ENCODE results near the gene DOK1. TPM values are rescaled to one million over a fixed set of nuclear protein-coding genes. Genes with fewer than 3 reads are reported as not detected.

DOK1 gene
- total RNA-seq, 4 donors from 2014 or later, result 11.9 to 26.5 (median 19.3) TPM

DNA sequence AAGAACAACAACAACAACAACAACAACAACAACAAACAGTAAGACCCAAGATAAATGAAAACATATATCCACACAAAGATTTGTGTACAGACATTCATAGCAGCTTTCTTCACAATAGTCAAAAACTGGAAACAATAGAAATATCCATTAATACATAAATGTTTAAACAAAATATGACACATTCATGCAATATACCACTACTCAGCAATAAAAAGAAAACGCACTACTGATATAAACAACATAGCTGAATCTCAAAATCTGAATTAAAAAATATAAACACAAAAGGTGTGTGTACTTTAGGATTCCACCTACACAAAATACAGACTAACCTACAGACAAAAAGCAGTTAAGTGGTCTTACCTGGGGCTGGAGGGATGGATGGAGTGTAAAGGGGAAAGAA is 42.1 kb downstream of the DOK1 start:
- H3K27me3 ChIP-seq, result peaks cover 0 to 60% (median 2%) of the 10 kb centered on the region in 4 donors
- TF ChIP-seq, protein P1, sequence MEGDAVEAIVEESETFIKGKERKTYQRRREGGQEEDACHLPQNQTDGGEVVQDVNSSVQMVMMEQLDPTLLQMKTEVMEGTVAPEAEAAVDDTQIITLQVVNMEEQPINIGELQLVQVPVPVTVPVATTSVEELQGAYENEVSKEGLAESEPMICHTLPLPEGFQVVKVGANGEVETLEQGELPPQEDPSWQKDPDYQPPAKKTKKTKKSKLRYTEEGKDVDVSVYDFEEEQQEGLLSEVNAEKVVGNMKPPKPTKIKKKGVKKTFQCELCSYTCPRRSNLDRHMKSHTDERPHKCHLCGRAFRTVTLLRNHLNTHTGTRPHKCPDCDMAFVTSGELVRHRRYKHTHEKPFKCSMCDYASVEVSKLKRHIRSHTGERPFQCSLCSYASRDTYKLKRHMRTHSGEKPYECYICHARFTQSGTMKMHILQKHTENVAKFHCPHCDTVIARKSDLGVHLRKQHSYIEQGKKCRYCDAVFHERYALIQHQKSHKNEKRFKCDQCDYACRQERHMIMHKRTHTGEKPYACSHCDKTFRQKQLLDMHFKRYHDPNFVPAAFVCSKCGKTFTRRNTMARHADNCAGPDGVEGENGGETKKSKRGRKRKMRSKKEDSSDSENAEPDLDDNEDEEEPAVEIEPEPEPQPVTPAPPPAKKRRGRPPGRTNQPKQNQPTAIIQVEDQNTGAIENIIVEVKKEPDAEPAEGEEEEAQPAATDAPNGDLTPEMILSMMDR (IDR thresholded peaks at IDR 0.05), result no peak
- TF ChIP-seq EP300 (IDR thresholded peaks at IDR 0.05), result no peak
- no peak for TF ChIP-seq POLR2AphosphoS5 (IDR thresholded peaks at IDR 0.05)
- H3K9me3 ChIP-seq, result no peaks in the 10 kb centered on the region
- no peaks in the 10 kb centered on the region for H3K36me3 ChIP-seq
- H3K4me1 ChIP-seq, result no peaks in the 10 kb centered on the region
- intact Hi-C loops (cut with DNase I), result no loop called here
- no peak for DNase-seq (ENCODE audit: extremely low spot score)
- WGBS, result 56% methylated on average over 1 of the region's 1 CpG
- no peak overlapping the region for H3K4me3 ChIP-seq
- H3K27ac ChIP-seq (replicated peaks in 1 of 4), result no peak overlapping the region

DNA sequence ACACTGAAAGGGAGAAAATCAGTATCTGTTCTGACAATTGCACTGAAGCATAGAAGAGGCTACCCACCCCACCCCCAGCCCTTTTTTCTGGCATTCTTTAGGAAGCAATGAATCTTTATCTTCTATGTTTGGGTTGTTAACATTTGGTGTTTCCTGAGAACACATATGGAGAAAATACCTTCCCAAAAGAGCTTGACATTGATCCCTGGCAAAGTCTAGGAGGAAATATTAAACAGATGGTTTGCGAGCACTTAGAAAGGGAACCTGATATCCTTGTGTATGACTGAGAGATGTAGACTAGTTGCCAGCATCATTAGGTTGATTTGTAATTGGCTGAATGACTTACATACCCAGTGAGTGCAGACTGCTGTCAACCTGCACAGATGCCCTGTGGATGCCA is 42.9 kb downstream of the DOK1 start:
- WGBS, result 16% methylated on average over 1 of the region's 1 CpG
- peaks cover 0 to 54% (median 2%) of the 10 kb centered on the region in 4 donors for H3K27me3 ChIP-seq

DNA sequence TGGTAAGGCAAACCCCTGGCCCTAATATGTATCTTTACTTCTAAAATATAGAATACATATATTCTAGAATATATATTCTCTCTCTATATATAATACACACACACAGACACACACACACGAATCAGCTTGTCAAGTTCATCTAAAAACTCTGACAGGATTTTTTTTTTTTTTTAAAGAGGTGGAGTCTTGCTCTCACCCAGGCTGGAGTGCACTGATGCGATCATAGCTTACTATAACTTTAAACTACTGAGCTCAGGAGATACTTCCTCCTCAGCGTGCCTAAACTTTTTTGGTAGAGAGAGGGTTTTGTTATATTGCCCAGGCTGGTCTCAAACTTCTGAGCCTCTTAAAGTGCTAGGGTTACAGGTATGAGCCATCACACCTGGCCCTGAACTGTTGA is 45.2 kb downstream of the DOK1 start:
- Histone ChIP-seq H3K27me3 (peaks cover 0 to 50% (median 0%) of the 10 kb centered on the region in 4 donors), H3K27ac (replicated peaks in 1 of 4) (no peak overlapping the region), H3K4me3 (no peak overlapping the region), H3K9me3 (no peaks in the 10 kb centered on the region), H3K4me1 (no peaks in the 10 kb centered on the region), H3K36me3 (no peaks in the 10 kb centered on the region)
- TF ChIP-seq POLR2A (IDR thresholded peaks at IDR 0.05; ENCODE audit: low read depth), result no peak
- intact Hi-C loops (cut with DNase I), result no loop called here
- 70% methylated on average over 3 of the region's 3 CpGs for WGBS
- no peak for DNase-seq (ENCODE audit: extremely low spot score)

More for the DNA sequence above, 42.9 kb downstream of the DOK1 start:
- no peak overlapping the region for H3K27ac ChIP-seq (replicated peaks in 1 of 4)
- TF ChIP-seq, protein P1 (IDR thresholded peaks at IDR 0.05), result no peak
- TF ChIP-seq EP300 (IDR thresholded peaks at IDR 0.05), result no peak
- TF ChIP-seq POLR2AphosphoS5 (IDR thresholded peaks at IDR 0.05), result no peak
- no peak for TF ChIP-seq POLR2A (IDR thresholded peaks at IDR 0.05; ENCODE audit: low read depth)
- intact Hi-C loops (cut with DNase I), result no loop called here
- H3K4me1 ChIP-seq, result no peaks in the 10 kb centered on the region
- H3K4me3 ChIP-seq, result no peak overlapping the region
- no peaks in the 10 kb centered on the region for H3K36me3 ChIP-seq
- DNase-seq (ENCODE audit: extremely low spot score), result no peak
- no peaks in the 10 kb centered on the region for H3K9me3 ChIP-seq

DNA sequence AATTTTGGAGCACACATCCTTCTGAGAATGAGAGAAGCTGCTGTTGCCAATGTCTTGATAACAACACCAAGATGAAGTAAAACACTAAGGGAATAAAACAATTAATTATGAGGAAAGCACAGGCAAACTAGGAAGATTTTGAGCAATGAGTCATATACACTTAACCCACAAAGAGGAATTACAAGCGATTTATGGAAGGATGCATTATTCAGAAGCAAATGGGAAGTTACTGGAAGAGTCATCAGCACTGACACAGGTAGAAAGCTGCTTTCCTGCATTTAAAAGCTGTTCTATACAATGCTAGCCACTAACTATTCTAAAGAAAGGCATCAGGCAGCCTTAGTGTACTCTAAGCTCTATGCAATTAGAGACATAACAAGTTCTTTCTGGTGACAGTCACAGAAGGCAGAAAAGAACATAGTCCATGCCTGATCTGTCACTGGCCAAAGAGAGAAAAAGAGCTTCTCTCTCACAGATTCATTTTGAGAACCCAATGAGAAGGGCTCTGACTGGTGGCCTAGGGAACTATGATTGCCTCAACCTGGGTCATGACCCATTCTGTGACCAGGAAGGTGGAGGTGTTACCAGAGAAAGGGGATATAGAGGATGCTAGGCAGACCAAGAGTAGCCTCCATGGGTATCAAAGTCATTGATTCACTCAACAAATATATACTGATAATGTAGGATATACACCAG is 48.2 kb downstream of the DOK1 start:
- no peaks in the 10 kb centered on the region for H3K36me3 ChIP-seq
- intact Hi-C loops (cut with DNase I), result no loop called here
- no peak overlapping the region for H3K27ac ChIP-seq (replicated peaks in 1 of 4)
- H3K4me1 ChIP-seq, result no peaks in the 10 kb centered on the region
- no peak overlapping the region for H3K4me3 ChIP-seq
- no peak for DNase-seq (ENCODE audit: extremely low spot score)
- 48% methylated on average over 1 of the region's 1 CpG for WGBS
- no peaks in the 10 kb centered on the region for H3K9me3 ChIP-seq
- TF ChIP-seq EP300 (IDR thresholded peaks at IDR 0.05) (no peak), POLR2A (IDR thresholded peaks at IDR 0.05; ENCODE audit: low read depth) (no peak), POLR2AphosphoS5 (IDR thresholded peaks at IDR 0.05) (no peak)
- TF ChIP-seq, protein P1 (IDR thresholded peaks at IDR 0.05), result no peak
- peaks cover 0 to 45% (median 0%) of the 10 kb centered on the region in 4 donors for H3K27me3 ChIP-seq

DNA sequence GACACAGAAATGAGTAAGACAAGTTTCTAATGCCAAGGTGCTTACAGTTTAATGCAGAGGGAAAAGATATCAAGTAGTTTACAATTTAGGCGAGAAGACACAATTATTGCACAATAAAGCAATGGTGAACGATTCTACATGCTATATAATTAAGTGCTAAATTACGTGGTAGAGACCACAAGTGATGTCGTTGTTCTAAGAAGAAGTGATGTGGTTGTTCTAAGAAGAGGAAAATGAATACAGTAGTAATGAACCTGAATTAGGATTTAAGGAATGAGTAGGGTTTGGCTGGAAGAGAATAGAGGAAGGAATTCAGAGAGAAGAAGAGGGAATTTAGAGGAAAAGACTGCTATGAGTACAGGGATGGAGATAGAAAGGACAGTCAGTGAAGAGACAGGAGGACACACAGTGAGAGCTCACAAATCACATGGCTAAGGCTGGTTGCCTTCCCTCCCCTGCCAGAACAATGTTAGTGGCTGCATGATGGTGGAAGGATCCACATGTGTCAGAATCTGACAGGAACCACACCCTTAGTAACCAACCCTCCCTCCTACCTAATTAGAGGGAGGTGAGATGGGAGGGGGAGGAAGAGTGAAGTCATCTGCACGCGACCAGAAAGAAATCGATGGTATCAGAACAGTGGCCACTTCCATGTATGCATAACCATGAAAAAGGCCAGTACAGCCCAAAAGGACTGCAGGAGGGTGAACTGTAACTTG is 48.9 kb downstream of the DOK1 start:
- Histone ChIP-seq H3K27ac (replicated peaks in 1 of 4) (no peak overlapping the region), H3K4me3 (no peak overlapping the region), H3K27me3 (peaks cover 0 to 38% (median 0%) of the 10 kb centered on the region in 4 donors), H3K9me3 (no peaks in the 10 kb centered on the region), H3K36me3 (no peaks in the 10 kb centered on the region), H3K4me1 (no peaks in the 10 kb centered on the region)
- 73% methylated on average over 7 of the region's 7 CpGs for WGBS
- TF ChIP-seq, protein P1 (IDR thresholded peaks at IDR 0.05), result no peak
- TF ChIP-seq POLR2AphosphoS5 (IDR thresholded peaks at IDR 0.05) (no peak), EP300 (IDR thresholded peaks at IDR 0.05) (no peak), POLR2A (IDR thresholded peaks at IDR 0.05; ENCODE audit: low read depth) (no peak)
- intact Hi-C loops (cut with DNase I), result no loop called here
- no peak for DNase-seq (ENCODE audit: extremely low spot score)

Data from esophagus muscularis mucosa (tissue), 4 donors.